ENCODE data around the gene C1QL2.

The C1QL2 gene

GRCh38 chr2:119158563-119159347 lies at the start of gene C1QL2:
TSS of gene C1QL2 (minus strand) at chr2:119158751. CDS start at chr2:119158269, 482 bp downstream.
- FAIRE-seq = no peak

GRCh38 chr2:119207447-119207846 lies 48.9 kb upstream of the C1QL2 start:
- no peak for FAIRE-seq

GRCh38 chr2:119206201-119206600 lies 47.6 kb upstream of the C1QL2 start:
- no peak for FAIRE-seq

GRCh38 chr2:119205001-119205706 lies 46.6 kb upstream of the C1QL2 start:
- no peak for FAIRE-seq

GRCh38 chr2:119204525-119204924 lies 46.0 kb upstream of the C1QL2 start:
- FAIRE-seq = no peak

GRCh38 chr2:119202610-119203310 lies 44.2 kb upstream of the C1QL2 start:
- no peak for FAIRE-seq

GRCh38 chr2:119201815-119202214 lies 43.3 kb upstream of the C1QL2 start:
- no peak for FAIRE-seq

GRCh38 chr2:119198240-119198840 lies 39.8 kb upstream of the C1QL2 start:
- no peak for FAIRE-seq

- no peak for FAIRE-seq
Measured at GRCh38 chr2:119197529-119198239, 39.1 kb upstream of the C1QL2 start.

GRCh38 chr2:119197126-119197405 lies 38.5 kb upstream of the C1QL2 start:
- no peak for FAIRE-seq

- no peak for FAIRE-seq
Measured at GRCh38 chr2:119196301-119197125, 38.0 kb upstream of the C1QL2 start.

GRCh38 chr2:119195887-119196286 lies 37.3 kb upstream of the C1QL2 start:
- no peak for FAIRE-seq

- no peak for FAIRE-seq
Measured at GRCh38 chr2:119195001-119195400, 36.5 kb upstream of the C1QL2 start.

- FAIRE-seq = no peak
Measured at GRCh38 chr2:119192893-119193292, 34.3 kb upstream of the C1QL2 start.

- FAIRE-seq = no peak
Measured at GRCh38 chr2:119190321-119191111, 32.0 kb upstream of the C1QL2 start.

- no peak for FAIRE-seq
Measured at GRCh38 chr2:119184512-119184911, 26.0 kb upstream of the C1QL2 start.

GRCh38 chr2:119181791-119182445 lies 23.4 kb upstream of the C1QL2 start:
- FAIRE-seq = no peak

GRCh38 chr2:119181391-119181790 lies 22.8 kb upstream of the C1QL2 start:
- no peak for FAIRE-seq

GRCh38 chr2:119180892-119181291 lies 22.3 kb upstream of the C1QL2 start:
- no peak for FAIRE-seq

- FAIRE-seq = no peak
Measured at GRCh38 chr2:119179991-119180390, 21.4 kb upstream of the C1QL2 start.

Data from colon (tissue), 2 donors.